Measurements from ENCODE around the gene FAM47E.
"Not testable (repeated sequence)": the region's sequence is repeated elsewhere in the genome, so short reads cannot be mapped to it uniquely, and the experiment has no call there.

Gene FAM47E

GRCh38 chr4:76279462-76279861, 27.9 kb downstream of the FAM47E start:
- Histone ChIP-seq H3K27ac (ENCODE audit: extremely low read depth, low read depth, low read length) (no peak overlapping the region), H3K4me3 (ENCODE audit: low read depth, low read length) (no peak overlapping the region), H3K9me3 (ENCODE audit: control insufficient read depth, insufficient read depth, low read depth, low read length) (no peaks in the 10 kb centered on the region), H3K4me1 (ENCODE audit: control insufficient read depth, insufficient read depth, low read length) (no peaks in the 10 kb centered on the region), H3K36me3 (ENCODE audit: control insufficient read depth in 2 of 2, insufficient read depth in 1 of 2, low read length in 2 of 2) (no peaks in the 10 kb centered on the region)
- TF ChIP-seq, protein P1, sequence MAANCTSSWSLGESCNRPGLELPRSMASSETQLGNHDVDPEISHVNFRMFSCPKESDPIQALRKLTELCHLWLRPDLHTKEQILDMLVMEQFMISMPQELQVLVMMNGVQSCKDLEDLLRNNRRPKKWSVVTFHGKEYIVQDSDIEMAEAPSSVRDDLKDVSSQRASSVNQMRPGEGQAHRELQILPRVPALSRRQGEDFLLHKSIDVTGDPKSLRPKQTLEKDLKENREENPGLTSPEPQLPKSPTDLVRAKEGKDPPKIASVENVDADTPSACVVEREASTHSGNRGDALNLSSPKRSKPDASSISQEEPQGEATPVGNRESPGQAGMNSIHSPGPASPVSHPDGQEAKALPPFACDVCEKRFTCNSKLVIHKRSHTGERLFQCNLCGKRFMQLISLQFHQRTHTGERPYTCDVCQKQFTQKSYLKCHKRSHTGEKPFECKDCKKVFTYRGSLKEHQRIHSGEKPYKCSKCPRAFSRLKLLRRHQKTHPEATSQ (tag by site-specific recombination; IDR thresholded peaks at IDR 0.05) = no peak
- TF ChIP-seq ZNF600 (tag by site-specific recombination; IDR thresholded peaks at IDR 0.05) = no peak
- TF ChIP-seq KLF16 (tag by site-specific recombination; IDR thresholded peaks at IDR 0.05) = no peak
- no peak for TF ChIP-seq ZFP41 (tag by site-specific recombination; IDR thresholded peaks at IDR 0.05; ENCODE audit: borderline replicate concordance)
- no peak for TF ChIP-seq ZNF768 (tag by site-specific recombination; IDR thresholded peaks at IDR 0.05)
- TF ChIP-seq ZNF239 (tag by site-specific recombination; IDR thresholded peaks at IDR 0.05) = no peak
- TF ChIP-seq HOXD13 (CRISPR knock-in tag; IDR thresholded peaks at IDR 0.05; ENCODE audit: borderline replicate concordance) = no peak
- TF ChIP-seq, protein P2, sequence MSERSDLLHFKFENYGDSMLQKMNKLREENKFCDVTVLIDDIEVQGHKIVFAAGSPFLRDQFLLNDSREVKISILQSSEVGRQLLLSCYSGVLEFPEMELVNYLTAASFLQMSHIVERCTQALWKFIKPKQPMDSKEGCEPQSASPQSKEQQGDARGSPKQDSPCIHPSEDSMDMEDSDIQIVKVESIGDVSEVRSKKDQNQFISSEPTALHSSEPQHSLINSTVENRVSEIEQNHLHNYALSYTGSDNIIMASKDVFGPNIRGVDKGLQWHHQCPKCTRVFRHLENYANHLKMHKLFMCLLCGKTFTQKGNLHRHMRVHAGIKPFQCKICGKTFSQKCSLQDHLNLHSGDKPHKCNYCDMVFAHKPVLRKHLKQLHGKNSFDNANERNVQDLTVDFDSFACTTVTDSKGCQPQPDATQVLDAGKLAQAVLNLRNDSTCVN (tag by site-specific recombination; optimal IDR thresholded peaks at IDR 0.05) = no peak
- no peak for TF ChIP-seq KLF1 (tag by site-specific recombination; IDR thresholded peaks at IDR 0.05)
- TF ChIP-seq ZFP37 (tag by site-specific recombination; IDR thresholded peaks at IDR 0.05) = no peak
- ChIA-PET POLR2A (interaction anchor here (1.0 kb wide), 1 partner anchor 27 kb away, joined by 3 read pairs; the partner anchor contains the start of gene STBD1), CTCF (interaction anchor here (0.9 to 2.5 kb wide), 5 partner anchors 26 to 100 kb away, joined by 3 to 13 read pairs (median 5); partner anchors contain the start of gene STBD1)

DNA sequence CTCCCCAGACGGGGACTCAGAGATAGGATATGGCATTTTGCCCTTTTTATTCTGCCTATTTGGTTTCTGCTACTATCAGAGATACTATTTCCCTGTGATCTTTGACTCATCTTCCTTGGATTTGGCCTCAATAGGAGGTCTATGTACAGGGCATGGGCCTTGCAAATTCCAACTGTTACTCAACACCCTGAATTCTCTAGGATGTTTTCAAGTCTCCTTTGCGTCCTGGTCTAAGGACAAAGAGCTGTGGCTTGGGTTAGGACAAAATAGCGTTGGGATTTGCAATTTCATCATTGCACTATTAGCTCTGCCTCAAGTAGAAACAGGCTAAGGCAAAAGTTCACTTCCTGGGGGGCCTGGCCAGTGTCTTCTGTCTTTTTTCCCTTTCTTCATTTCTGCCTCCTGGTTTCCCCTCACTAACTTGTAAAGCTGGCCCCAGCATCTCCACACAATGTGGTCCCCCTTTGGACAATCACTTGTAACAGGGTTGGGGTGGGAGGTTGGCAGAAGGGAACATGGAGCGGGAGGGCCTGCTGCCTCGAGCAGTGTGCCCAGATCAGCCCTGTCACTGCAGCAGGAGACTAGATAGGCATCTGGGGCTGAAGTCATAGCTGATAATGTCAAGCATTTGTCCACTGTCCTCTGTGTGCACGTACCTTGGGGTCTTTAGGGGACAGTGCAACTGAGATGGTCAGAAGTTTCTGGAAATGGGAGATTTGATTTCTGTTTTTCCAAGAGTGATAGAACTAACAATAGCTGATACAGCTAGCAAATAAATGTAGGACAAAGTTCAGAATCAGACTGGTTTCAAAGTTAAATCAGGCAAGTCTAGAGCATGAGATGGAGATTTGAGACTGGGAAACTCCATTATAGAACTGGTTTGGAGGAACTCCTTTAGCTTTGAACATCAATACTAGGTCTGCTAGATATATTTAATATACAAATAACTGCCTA, 29.2 kb downstream of the FAM47E start:
- Histone ChIP-seq H3K4me1 (ENCODE audit: control insufficient read depth, insufficient read depth, low read length) (no peaks in the 10 kb centered on the region), H3K4me3 (ENCODE audit: low read depth, low read length) (no peak overlapping the region), H3K36me3 (ENCODE audit: control insufficient read depth in 2 of 2, insufficient read depth in 1 of 2, low read length in 2 of 2) (no peaks in the 10 kb centered on the region), H3K9me3 (ENCODE audit: control insufficient read depth, insufficient read depth, low read depth, low read length) (no peaks in the 10 kb centered on the region), H3K27ac (ENCODE audit: extremely low read depth, low read depth, low read length) (no peak overlapping the region)
- ChIA-PET POLR2A (no interaction called here), CTCF (interaction anchor here (0.5 to 0.9 kb wide), 2 partner anchors 98 to 154 kb away, joined by 3 to 4 read pairs; partner anchors contain the start of gene SHROOM3)
- no peak for TF ChIP-seq ZNF324 (tag by site-specific recombination; IDR thresholded peaks at IDR 0.05)
- no peak for TF ChIP-seq ZNF140 (tag by site-specific recombination; IDR thresholded peaks at IDR 0.05)
- no peak for TF ChIP-seq ZNF585B (tag by site-specific recombination; IDR thresholded peaks at IDR 0.05)
- no peak for TF ChIP-seq ZSCAN30 (tag by site-specific recombination; IDR thresholded peaks at IDR 0.05)
- TF ChIP-seq SP7 (tag by site-specific recombination; IDR thresholded peaks at IDR 0.05) = no peak
- TF ChIP-seq, protein P3, sequence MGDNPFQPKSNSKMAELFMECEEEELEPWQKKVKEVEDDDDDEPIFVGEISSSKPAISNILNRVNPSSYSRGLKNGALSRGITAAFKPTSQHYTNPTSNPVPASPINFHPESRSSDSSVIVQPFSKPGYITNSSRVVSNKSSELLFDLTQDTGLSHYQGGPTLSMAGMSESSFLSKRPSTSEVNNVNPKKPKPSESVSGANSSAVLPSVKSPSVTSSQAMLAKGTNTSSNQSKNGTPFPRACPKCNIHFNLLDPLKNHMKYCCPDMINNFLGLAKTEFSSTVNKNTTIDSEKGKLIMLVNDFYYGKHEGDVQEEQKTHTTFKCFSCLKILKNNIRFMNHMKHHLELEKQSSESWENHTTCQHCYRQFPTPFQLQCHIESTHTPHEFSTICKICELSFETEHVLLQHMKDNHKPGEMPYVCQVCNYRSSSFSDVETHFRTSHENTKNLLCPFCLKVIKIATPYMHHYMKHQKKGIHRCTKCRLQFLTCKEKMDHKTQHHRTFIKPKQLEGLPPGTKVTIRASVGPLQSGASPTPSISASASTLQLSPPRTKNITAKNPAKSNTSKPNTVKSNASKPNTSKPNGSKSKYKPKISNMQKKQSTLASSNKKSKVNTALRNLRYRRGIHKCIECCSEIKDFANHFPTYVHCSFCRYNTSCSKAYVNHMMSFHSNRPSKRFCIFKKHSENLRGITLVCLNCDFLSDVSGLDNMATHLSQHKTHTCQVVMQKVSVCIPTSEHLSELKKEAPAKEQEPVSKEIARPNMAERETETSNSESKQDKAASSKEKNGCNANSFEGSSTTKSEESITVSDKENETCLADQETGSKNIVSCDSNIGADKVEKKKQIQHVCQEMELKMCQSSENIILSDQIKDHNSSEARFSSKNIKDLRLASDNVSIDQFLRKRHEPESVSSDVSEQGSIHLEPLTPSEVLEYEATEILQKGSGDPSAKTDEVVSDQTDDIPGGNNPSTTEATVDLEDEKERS (tag by site-specific recombination; IDR thresholded peaks at IDR 0.05) = no peak
- TF ChIP-seq ZNF645 (tag by site-specific recombination; IDR thresholded peaks at IDR 0.05) = no peak

GRCh38 chr4:76281594-76281993, 30.1 kb downstream of the FAM47E start:
- H3K9me3 ChIP-seq (ENCODE audit: control insufficient read depth, insufficient read depth, low read depth, low read length); H3K36me3 ChIP-seq (ENCODE audit: control insufficient read depth in 2 of 2, insufficient read depth in 1 of 2, low read length in 2 of 2); H3K4me3 ChIP-seq (ENCODE audit: low read depth, low read length); H3K27ac ChIP-seq (ENCODE audit: extremely low read depth, low read depth, low read length); POLR2A ChIA-PET; H3K4me1 ChIP-seq (ENCODE audit: control insufficient read depth, insufficient read depth, low read length): not testable (repeated sequence)
- CTCF ChIA-PET = interaction anchor here (0.5 to 0.9 kb wide), 2 partner anchors 97 to 154 kb away, joined by 3 to 4 read pairs; partner anchors contain the start of gene SHROOM3

Measured in HEK293 (cell line).